Measurements from ENCODE around the gene CLPSL2.
A peak's percentile ranks its signal among the peaks of the same experiment; 100 is the strongest.

The CLPSL2 gene
- long read RNA-seq: 0 reads

- H3K27ac ChIP-seq (replicated peaks): no peak within 1 kb of the TSS
- H3K27me3 ChIP-seq (ENCODE audit: insufficient read depth, poor library complexity, severe bottlenecking): no peaks in the 10 kb centered on the region
- TF ChIP-seq SPI1 (IDR thresholded peaks at IDR 0.05; ENCODE audit: borderline replicate concordance, low read depth): peak; percentile 17; the same call in 1 of the 2 replicates
- TF ChIP-seq CTCF (IDR thresholded peaks at IDR 0.05; ENCODE audit: insufficient read depth, low read length): no peak
- peak within 1 kb of the TSS; percentile 51 for H3K4me3 ChIP-seq (replicated peaks; ENCODE audit: insufficient read depth, low read length)
- no peak for DNase-seq (ENCODE audit: low read depth in 1 of 2, low spot score in 1 of 2)
Observed at GRCh38 chr6:35776364-35777215, at the start of gene CLPSL2. Gene CLPSL2 (plus strand): TSS chr6:35776598. CDS start chr6:35776619, 21 bp downstream.

DNA sequence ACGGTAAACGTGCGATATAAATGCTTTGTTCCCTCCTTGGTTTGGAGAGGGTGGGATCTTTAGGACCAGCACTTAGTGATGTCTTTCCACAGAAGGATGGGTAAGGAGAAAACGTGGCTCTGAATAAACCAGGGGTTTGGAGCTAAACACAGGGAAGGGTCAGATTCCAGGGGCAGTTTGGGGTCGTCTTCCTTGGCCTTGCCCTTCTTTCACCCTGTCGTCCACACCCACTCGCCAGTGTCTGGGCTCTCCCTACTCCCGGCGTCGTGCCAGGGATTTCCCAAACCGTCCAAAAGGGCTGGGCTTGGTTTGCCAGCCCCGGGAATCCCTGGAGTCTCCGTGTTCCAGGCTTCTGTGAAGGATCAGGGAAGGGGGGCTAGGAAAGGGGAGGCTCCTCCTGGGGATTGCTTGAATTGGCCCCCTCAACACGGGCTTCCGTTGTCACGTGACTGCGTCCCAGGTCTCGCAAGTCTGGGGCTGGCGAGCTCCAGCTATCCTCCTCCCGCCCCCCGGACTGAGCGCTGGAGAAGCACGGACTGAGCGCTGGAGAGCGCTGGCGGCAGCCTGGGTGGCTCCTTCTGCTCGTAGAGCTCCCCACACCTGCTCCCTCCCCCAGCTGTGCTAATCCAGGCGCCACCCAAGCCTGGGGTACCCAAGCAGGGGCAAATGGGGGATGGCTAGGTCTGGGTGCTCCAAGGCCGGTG lies 49.0 kb upstream of the CLPSL2 start:
- Histone ChIP-seq H3K27ac (replicated peaks) (peak overlapping the region; percentile 86), H3K4me3 (replicated peaks; ENCODE audit: insufficient read depth, low read length) (peak overlapping the region; percentile 39), H3K27me3 (ENCODE audit: insufficient read depth, poor library complexity, severe bottlenecking) (no peaks in the 10 kb centered on the region)
- peak in 1 of 2 experiments; percentile 70 for DNase-seq (ENCODE audit: low read depth in 1 of 2, low spot score in 1 of 2)
- TF ChIP-seq CTCF (IDR thresholded peaks at IDR 0.05; ENCODE audit: insufficient read depth, low read length) (no peak), REST (IDR thresholded peaks at IDR 0.05; ENCODE audit: insufficient replicate concordance, low read depth) (peak; percentile 47)

DNA sequence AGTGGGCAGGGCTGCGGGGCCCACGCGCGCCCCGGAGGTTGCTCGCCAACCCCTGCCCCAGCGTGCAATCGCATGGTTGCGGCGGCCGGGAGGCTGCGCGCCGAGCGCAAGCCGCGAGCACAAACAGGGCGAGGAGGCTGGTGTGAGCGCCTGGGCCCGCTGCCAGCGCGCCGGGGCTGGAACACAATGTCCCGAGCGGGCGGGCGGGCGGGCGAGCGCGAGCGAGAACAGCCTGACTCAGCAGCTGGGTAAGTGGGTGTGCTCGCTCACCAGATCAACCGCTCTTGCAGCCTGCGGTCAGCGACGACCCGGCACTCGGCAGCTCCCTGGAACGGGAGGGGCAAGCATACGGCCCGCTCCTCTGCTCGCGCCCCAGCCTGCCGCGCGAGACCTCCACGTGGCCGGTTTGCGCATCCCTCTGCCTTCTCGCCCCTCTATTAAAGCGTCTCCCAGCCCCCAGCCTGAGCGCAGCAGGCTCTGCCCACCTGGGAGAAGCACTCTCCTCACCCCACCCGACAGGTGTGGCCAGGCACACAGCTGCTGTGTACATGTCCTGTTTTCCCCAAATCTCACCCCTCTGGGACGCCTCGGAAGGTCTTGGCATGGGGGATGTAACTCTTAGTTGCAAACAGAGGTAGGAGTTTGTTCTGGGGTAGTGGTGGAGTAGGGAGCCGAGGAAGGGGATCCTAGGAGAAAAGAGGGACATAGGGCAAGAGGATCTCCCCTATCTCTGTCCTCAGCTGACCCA lies 48.3 kb upstream of the CLPSL2 start:
- peak; percentile 92 to 94 for DNase-seq (ENCODE audit: low read depth in 1 of 2, low spot score in 1 of 2)
- Histone ChIP-seq H3K27me3 (ENCODE audit: insufficient read depth, poor library complexity, severe bottlenecking) (no peaks in the 10 kb centered on the region), H3K27ac (replicated peaks) (peak overlapping the region; percentile 86), H3K4me3 (replicated peaks; ENCODE audit: insufficient read depth, low read length) (peak overlapping the region; percentile 39)
- TF ChIP-seq CTCF (IDR thresholded peaks at IDR 0.05; ENCODE audit: insufficient read depth, low read length) (no peak), POLR2AphosphoS5 (IDR thresholded peaks at IDR 0.05; ENCODE audit: low read depth) (peak; percentile 64)

DNA sequence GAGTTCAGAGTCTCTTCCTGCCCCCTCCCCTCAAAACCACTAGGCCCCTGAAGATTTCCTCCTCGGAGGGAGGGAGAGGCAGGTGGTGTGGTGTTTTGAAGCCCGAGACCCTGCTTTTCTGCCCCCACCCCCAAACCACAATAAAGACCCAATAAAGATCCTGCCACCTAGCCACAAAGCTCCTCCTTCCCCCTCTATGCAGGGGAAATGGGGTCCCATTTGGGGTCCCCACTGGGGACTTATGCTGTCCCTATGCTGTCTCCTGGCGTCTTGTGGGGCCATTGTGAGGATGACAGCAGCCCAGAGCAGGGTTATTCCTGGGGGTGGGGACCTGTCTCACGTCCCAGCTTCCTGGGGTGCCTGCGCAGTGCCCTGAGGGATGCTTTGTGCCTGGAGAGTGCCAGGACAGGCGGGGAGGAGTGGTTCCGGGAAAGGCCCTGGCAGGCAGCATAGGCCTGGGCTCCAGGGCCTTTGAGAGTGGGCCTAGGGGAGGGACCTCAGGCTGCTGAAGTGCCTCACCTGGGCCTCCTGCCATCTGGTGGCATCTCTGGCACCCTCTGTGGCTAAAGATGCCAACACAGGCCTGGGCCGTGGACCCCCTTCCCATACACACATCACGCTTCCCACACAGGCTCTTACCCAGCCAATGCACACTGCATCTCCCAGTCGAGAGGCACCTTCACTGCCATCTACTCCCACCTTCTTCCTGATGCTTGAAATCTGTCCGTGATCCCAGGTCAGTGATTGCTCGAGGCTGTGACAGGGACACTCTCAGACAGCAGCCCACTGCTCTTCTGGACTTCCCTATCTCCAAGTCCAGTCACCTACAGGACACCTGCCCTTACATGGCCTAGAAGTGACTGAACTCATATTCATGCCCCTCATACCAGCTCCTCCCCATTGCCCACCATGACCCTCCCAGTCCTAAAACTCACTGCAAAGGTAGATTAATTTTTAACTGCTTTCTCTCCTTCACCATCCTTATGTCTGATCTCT lies 47.4 kb upstream of the CLPSL2 start:
- H3K27ac ChIP-seq (replicated peaks): peak overlapping the region; percentile 80
- H3K27me3 ChIP-seq (ENCODE audit: insufficient read depth, poor library complexity, severe bottlenecking): no peaks in the 10 kb centered on the region
- DNase-seq (ENCODE audit: low read depth in 1 of 2, low spot score in 1 of 2): peak in 1 of 2 experiments; percentile 17
- no peak for TF ChIP-seq CTCF (IDR thresholded peaks at IDR 0.05; ENCODE audit: insufficient read depth, low read length)
- TF ChIP-seq GABPA (IDR thresholded peaks at IDR 0.05; ENCODE audit: low read depth): no peak
- no peak for TF ChIP-seq REST (IDR thresholded peaks at IDR 0.05; ENCODE audit: insufficient replicate concordance, low read depth)
- TF ChIP-seq SPI1 (IDR thresholded peaks at IDR 0.05; ENCODE audit: borderline replicate concordance, low read depth): no peak
- no peak for TF ChIP-seq POLR2AphosphoS5 (IDR thresholded peaks at IDR 0.05; ENCODE audit: low read depth)
- no peak overlapping the region for H3K4me3 ChIP-seq (replicated peaks; ENCODE audit: insufficient read depth, low read length)

All from HL-60 (cell line).